KMS-11 (cell line): ENCODE data around the gene JUP.
"Not testable (repeated sequence)": the region's sequence is repeated elsewhere in the genome, so short reads cannot be mapped to it uniquely, and the experiment has no call there.

Experiments used
- H2AFZ ChIP-seq: fragments of 200-600 bp; sonication (generic); 2 replicates; pipeline ENCODE4 v1.6.1; 2016; ENCODE audit warnings: antibody characterized with exemption, mixed run types, low read depth
- H3K27ac ChIP-seq: fragments of 200-600 bp; sonication (generic); 2 replicates; pipeline ENCODE4 v1.6.1; 2016; ENCODE audit warnings: mild to moderate bottlenecking, mixed run types
- H3K27me3 ChIP-seq: fragments of 200-600 bp; sonication (generic); 2 replicates; pipeline ENCODE4 v1.6.1; 2017; ENCODE audit warnings: mild to moderate bottlenecking, low read depth, mixed run types, moderate library complexity; ENCODE audit not compliant: insufficient read depth
- H3K36me3 ChIP-seq: fragments of 200-600 bp; sonication (generic); 2 replicates; pipeline ENCODE4 v1.6.1; 2017; ENCODE audit warnings: mild to moderate bottlenecking, mixed run types; ENCODE audit not compliant: insufficient read depth
- H3K4me1 ChIP-seq: fragments of 200-600 bp; sonication (generic); 2 replicates; pipeline ENCODE4 v1.6.1; 2016; ENCODE audit warnings: mild to moderate bottlenecking, low read depth, mixed run types; ENCODE audit not compliant: poor library complexity, severe bottlenecking
- H3K4me2 ChIP-seq: fragments of 200-600 bp; sonication (generic); 2 replicates; pipeline ENCODE4 v1.7.0; 2016; ENCODE audit warnings: mild to moderate bottlenecking, mixed run types
- H3K4me3 ChIP-seq: fragments of 200-600 bp; sonication (generic); IDR thresholded peaks from 2 replicates; pipeline ENCODE4 v1.6.1; 2017; ENCODE audit warnings: low read depth, low read length, mixed read lengths; ENCODE audit not compliant: insufficient read depth
- H3K79me2 ChIP-seq: fragments of 200-600 bp; sonication (generic); 2 replicates; pipeline ENCODE4 v1.6.1; 2016; ENCODE audit warnings: low read depth, mixed run types; ENCODE audit not compliant: insufficient read depth
- H3K9ac ChIP-seq: fragments of 200-600 bp; sonication (generic); 2 replicates; pipeline ENCODE4 v1.6.1; 2016; ENCODE audit warnings: mild to moderate bottlenecking, mixed run types
- H4K20me1 ChIP-seq: fragments of 200-600 bp; sonication (generic); 2 replicates; pipeline ENCODE4 v1.6.1; 2016; ENCODE audit warnings: mild to moderate bottlenecking, mixed run types; ENCODE audit not compliant: insufficient read depth
- CTCF ChIP-seq: fragments of 200-600 bp; sonication (generic); conservative IDR thresholded peaks from 2 replicates; pipeline ENCODE4 v1.6.1; 2017; ENCODE audit warnings: low read depth, mild to moderate bottlenecking, antibody characterized with exemption, low read length, moderate library complexity, mixed read lengths

The JUP gene

DNA sequence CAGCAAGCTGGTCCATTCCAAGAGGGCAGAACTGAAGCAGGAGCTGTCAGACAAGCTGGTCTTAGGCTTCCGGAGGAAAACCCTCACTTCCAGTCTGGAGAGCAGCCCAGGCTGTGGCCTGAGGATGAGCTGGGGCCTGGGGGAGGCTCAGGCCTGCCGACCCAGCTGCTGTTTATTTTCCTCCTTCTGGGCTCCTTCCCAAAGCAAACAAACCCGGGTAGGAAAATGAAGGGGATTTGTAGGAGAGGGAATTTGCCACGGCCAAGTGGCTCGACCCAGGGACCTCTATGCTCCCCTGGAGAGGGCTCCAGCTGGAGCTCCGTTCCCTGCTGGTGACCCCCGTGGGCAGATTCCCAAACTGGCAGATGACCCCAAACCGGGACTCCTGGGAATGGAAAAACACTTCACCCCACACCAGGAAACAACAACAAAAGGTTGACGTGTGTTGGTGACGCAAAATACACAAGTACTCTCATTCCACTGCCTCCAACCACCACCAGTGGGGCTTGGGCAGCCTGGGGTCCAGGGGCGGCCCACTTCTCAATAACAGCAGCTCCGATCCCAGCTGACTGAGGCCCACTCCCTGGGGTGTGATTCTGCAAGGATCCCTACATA, 8.8 kb downstream of the JUP start:
- no peaks in the 10 kb centered on the region for H4K20me1 ChIP-seq
- H3K27ac ChIP-seq: no peak overlapping the region
- H3K4me3 ChIP-seq: no peak overlapping the region
- H3K4me1 ChIP-seq: peaks cover 14% of the 10 kb centered on the region
- TF ChIP-seq CTCF: no peak
- H3K4me2 ChIP-seq: no peak overlapping the region
- no peaks in the 10 kb centered on the region for H3K36me3 ChIP-seq
- H2AFZ ChIP-seq: no peak overlapping the region
- no peaks in the 10 kb centered on the region for H3K27me3 ChIP-seq
- peaks cover 7% of the 10 kb centered on the region; the same call in 1 of the 2 replicates for H3K79me2 ChIP-seq
- H3K9ac ChIP-seq: no peak overlapping the region

GRCh38 chr17:41777157-41777573, 9.3 kb downstream of the JUP start:
- H3K36me3 ChIP-seq: no peaks in the 10 kb centered on the region
- no peak overlapping the region for H2AFZ ChIP-seq
- H3K9ac ChIP-seq: no peak overlapping the region
- H4K20me1 ChIP-seq: no peaks in the 10 kb centered on the region
- TF ChIP-seq CTCF: no peak
- peaks cover 14% of the 10 kb centered on the region for H3K4me1 ChIP-seq
- no peak overlapping the region for H3K27ac ChIP-seq
- H3K4me3 ChIP-seq: no peak overlapping the region
- H3K27me3 ChIP-seq: no peaks in the 10 kb centered on the region
- H3K4me2 ChIP-seq: no peak overlapping the region
- peaks cover 7% of the 10 kb centered on the region; the same call in 1 of the 2 replicates for H3K79me2 ChIP-seq

DNA sequence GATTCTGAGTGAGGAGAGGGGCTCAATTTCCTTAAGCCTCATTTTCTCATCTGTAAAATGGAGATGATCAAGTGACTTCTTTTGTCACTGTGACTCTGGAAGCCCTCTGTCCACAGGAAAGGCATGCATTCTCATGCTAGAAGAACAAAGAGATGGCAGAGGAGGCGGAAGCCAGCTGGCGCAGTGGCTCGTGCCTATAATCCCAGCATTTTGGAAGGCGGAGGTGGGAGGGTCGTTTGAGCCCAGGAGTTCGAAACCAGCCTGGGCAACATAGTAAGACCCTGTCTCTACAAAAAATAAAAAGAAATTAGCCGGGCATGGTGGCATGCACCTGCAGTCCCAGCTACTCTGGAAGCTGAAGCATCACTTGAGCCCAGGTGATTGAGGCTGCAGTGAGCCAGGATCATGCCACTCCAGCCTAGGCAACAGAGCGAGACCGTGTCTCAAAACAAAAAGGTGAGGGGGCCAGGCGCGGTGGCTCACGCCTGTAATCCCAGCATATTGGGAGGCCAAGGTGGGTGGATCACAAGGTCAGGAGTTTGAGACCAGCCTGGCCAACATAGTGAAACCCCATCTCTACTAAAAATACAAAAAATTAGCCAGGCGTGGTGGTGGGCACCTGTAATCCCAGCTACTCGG, 10.1 kb downstream of the JUP start:
- H3K4me1 ChIP-seq: peaks cover 14% of the 10 kb centered on the region
- H3K4me2 ChIP-seq, H2AFZ ChIP-seq, H3K4me3 ChIP-seq, H3K9ac ChIP-seq, H3K79me2 ChIP-seq, H3K36me3 ChIP-seq, H3K27ac ChIP-seq, H3K27me3 ChIP-seq, H4K20me1 ChIP-seq: not testable (repeated sequence)

DNA sequence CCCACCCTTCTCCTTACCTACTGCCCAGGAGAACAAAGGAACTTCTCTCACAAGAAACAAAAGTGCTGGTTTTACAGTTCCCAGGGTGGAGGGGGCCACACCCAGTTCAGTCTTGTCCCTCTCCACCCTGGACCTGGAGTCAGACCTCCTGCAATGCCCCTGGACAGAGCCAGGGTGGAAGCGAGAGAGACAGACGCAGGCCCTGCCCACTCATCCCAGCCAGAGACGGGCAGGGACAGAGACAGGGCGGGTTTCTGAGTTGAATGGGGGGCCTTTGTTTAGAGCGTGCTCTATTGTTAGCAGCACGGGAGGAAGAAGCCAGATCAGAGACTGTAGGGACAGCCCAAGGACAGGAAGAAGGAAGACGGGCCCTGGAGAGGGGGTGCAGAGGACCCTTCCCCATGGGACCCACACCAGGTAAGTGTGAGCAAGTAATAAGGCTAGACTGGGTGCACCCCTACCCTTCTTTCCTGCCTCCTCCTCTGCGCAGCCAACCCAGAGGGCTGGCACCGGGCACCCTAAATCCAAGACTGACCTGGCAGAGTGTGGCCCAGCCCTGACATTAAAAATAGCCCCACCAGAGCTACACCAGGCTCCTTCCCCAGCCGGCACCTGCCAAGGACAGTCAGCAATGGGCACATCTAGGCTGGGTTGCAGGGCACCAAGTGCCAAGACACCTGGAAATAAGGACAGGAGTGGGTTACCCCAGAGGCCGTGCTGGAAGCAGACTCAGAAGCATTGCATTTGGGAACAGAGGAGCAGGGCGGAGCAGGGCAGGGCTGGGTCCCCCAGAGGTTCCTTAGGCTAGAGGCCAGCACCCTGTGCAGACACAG, 10.9 kb downstream of the JUP start:
- Histone ChIP-seq H4K20me1 (no peaks in the 10 kb centered on the region), H3K4me1 (peaks cover 14% of the 10 kb centered on the region), H2AFZ (no peak overlapping the region), H3K36me3 (no peaks in the 10 kb centered on the region), H3K4me3 (no peak overlapping the region), H3K27ac (no peak overlapping the region), H3K9ac (no peak overlapping the region), H3K27me3 (no peaks in the 10 kb centered on the region), H3K4me2 (no peak overlapping the region), H3K79me2 (peaks cover 7% of the 10 kb centered on the region; the same call in 1 of the 2 replicates)
- no peak for TF ChIP-seq CTCF
